CD4-positive, alpha-beta T cell treated with Interleukin-6 at 100 ng/mL for 8 hours (primary cell): ENCODE measurements around the gene GDAP2.

Experiments used
- DNase-seq: peaks from one replicate; pipeline ENCODE4 v3.0.0-alpha.2; 2020; ENCODE audit warnings: mixed read lengths, low spot score

Gene GDAP2

GRCh38 chr1:117841117-117841650 lies 88.2 kb downstream of the GDAP2 start:
- no peak for DNase-seq

GRCh38 chr1:117838911-117839310 lies 90.5 kb downstream of the GDAP2 start:
- no peak for DNase-seq

GRCh38 chr1:117836069-117836468 lies 93.4 kb downstream of the GDAP2 start:
- no peak for DNase-seq

- DNase-seq: no peak
These were observed 95.0 kb downstream of the GDAP2 start for GRCh38 chr1:117834416-117834815.

- no peak for DNase-seq
These were observed 97.0 kb downstream of the GDAP2 start for GRCh38 chr1:117832453-117832852.

GRCh38 chr1:117830222-117830621 lies 99.2 kb downstream of the GDAP2 start:
- no peak for DNase-seq

- no peak for DNase-seq
These were observed 101.2 kb downstream of the GDAP2 start for GRCh38 chr1:117828201-117828600.

- no peak for DNase-seq
These were observed 102.8 kb downstream of the GDAP2 start for GRCh38 chr1:117826540-117827078.

- no peak for DNase-seq
These were observed 103.3 kb downstream of the GDAP2 start for GRCh38 chr1:117826119-117826518.

GRCh38 chr1:117825414-117825813 lies 104.0 kb downstream of the GDAP2 start:
- DNase-seq: no peak

GRCh38 chr1:117824616-117825015 lies 104.8 kb downstream of the GDAP2 start:
- no peak for DNase-seq

- DNase-seq: no peak
These were observed 107.5 kb downstream of the GDAP2 start for GRCh38 chr1:117821774-117822482.

- DNase-seq: no peak
These were observed 108.1 kb downstream of the GDAP2 start for GRCh38 chr1:117821382-117821755.

- DNase-seq: no peak
These were observed 108.6 kb downstream of the GDAP2 start for GRCh38 chr1:117820694-117821381.

GRCh38 chr1:117820096-117820495 lies 109.3 kb downstream of the GDAP2 start:
- DNase-seq: no peak

- DNase-seq: no peak
These were observed 110.1 kb downstream of the GDAP2 start for GRCh38 chr1:117819301-117819700.

- no peak for DNase-seq
These were observed 111.0 kb downstream of the GDAP2 start for GRCh38 chr1:117818456-117818855.

- no peak for DNase-seq
These were observed 111.8 kb downstream of the GDAP2 start for GRCh38 chr1:117817629-117818028.

- no peak for DNase-seq
These were observed 113.5 kb downstream of the GDAP2 start for GRCh38 chr1:117815926-117816325.

GRCh38 chr1:117814856-117815797 lies 114.3 kb downstream of the GDAP2 start:
- no peak for DNase-seq
